Psoas muscle (tissue), 8 donors: ENCODE data around the gene BMP6. TPM values are rescaled to one million over a fixed set of nuclear protein-coding genes. Genes with fewer than 3 reads are reported as not detected.

Experiments
- ATAC-seq, 4 donors: fragments of 200-7000 bp; cut with Tn5 transposase; one replicate each; pipeline ENCODE4 v1.9.1; 2020; ENCODE audit warnings: moderate library complexity in 3 of 4, mild to moderate bottlenecking in 2 of 4
- DNase-seq, 2 donors: peaks; one replicate each; pipeline ENCODE4 v3.0.0-alpha.2; 2020
- H3K27ac ChIP-seq: fragments of 200-600 bp; one replicate; pipeline ENCODE4 v1.8.0; 2022
- H3K27me3 ChIP-seq, 3 donors: fragments of 200-600 bp in 1 of 3; one replicate each; pipeline versions ENCODE4 v1.6.1 to v1.8.0; 2013 to 2022; ENCODE audit warnings: low read length in 2 of 3, mild to moderate bottlenecking in 2 of 3, moderate library complexity in 1 of 3; ENCODE audit not compliant: insufficient read depth in 3 of 3
- H3K36me3 ChIP-seq, 2 donors: fragments of 200-600 bp in 1 of 2; one replicate each; pipeline versions ENCODE4 v1.6.1 to v1.8.0; 2013 to 2022; ENCODE audit warnings: low read depth in 1 of 2, mild to moderate bottlenecking in 1 of 2, moderate library complexity in 1 of 2; ENCODE audit not compliant: insufficient read depth in 1 of 2
- H3K4me1 ChIP-seq: fragments of 200-600 bp; one replicate; pipeline ENCODE4 v1.8.0; 2022
- H3K4me3 ChIP-seq: fragments of 200-600 bp; one replicate; pipeline ENCODE4 v1.8.0; 2022; ENCODE audit warnings: mild to moderate bottlenecking
- H3K9me3 ChIP-seq: fragments of 200-600 bp; one replicate; pipeline ENCODE4 v1.8.0; 2022
- WGBS, 3 donors: extraction: QIAGEN DNeasy Blood & Tissue Kit; methylation state at CpG; one replicate each; pipeline versions ENCODE4 v1.1.6 to v1.1.7; 2013; 5-methylcytosine and 5-hydroxymethylcytosine counted together
- intact Hi-C, 2 donors: fragments of 100-400 bp; cut with DNase I; formaldehyde crosslinking; loops; one replicate each; pipeline versions ENCODE4 v1.11.0 to v1.14.2; 2022
- polyA plus RNA-seq, 3 donors: library from polyadenylated mRNA; stranded (reverse); fragments of 200-250 nt; gene quantifications; one replicate each; pipeline ENCODE4 v1.2.3, GENCODE V29; 2013
- total RNA-seq, 4 donors: library from RNA; stranded (reverse); fragmentation: NEBNext Ultra II Directional in 2 of 4; extraction: Animal tissue kit (Norgen Biotek cat#: 25700) in 2 of 4; gene quantifications; one replicate each; pipeline versions ENCODE4 v1.2.1 to v1.2.4, GENCODE V29; 2021 to 2023
- TF ChIP-seq, protein P1 (sequence below): fragments of 200-600 bp; IDR thresholded peaks from one replicate; pipeline ENCODE4 v1.8.0; 2022; ENCODE audit warnings: antibody characterized with exemption
- donor health status: healthy with polysubstance abuse.
- donor health status: DM: no; HTN: no; CAD: no; lungs with moderate emphysema.
- donor health status: Bipolar disorder and iron deficiency.
- donor health status: healthy.
- donor health status: DM: yes; HTN: yes; CAD: no.
- donor health status: DM: no; HTN: no; CAD: no.
- donor health status: DM: no; HTN: no; CAD: no.
- donor health status: DM: yes; HTN: yes; CAD: no.

BMP6 gene
- total and polyA plus RNA-seq, 7 donors, result 0.96 to 4.9 (median 3.4) TPM

DNA sequence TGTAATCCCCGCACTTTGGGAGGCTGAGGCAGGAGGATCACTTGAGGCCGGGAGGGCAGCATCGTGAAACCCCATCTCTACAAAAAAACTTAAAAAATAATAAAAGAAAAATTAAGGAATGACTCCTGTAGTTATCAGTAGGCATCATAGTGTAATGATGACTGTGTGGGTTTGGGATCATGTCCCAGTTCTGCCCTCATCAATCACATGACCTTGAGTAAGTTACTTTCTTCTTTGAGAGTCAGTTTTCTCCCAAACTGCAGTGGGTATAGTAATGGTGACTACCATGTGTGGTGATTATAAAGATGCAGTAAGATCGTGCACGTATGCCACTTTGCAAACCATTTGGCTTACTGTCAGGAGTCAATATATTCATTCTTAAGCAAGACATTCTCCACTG, 95.5 kb downstream of the BMP6 start:
- TF ChIP-seq, protein P1, sequence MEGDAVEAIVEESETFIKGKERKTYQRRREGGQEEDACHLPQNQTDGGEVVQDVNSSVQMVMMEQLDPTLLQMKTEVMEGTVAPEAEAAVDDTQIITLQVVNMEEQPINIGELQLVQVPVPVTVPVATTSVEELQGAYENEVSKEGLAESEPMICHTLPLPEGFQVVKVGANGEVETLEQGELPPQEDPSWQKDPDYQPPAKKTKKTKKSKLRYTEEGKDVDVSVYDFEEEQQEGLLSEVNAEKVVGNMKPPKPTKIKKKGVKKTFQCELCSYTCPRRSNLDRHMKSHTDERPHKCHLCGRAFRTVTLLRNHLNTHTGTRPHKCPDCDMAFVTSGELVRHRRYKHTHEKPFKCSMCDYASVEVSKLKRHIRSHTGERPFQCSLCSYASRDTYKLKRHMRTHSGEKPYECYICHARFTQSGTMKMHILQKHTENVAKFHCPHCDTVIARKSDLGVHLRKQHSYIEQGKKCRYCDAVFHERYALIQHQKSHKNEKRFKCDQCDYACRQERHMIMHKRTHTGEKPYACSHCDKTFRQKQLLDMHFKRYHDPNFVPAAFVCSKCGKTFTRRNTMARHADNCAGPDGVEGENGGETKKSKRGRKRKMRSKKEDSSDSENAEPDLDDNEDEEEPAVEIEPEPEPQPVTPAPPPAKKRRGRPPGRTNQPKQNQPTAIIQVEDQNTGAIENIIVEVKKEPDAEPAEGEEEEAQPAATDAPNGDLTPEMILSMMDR, result no peak
- Histone ChIP-seq H3K4me3 (no peak overlapping the region), H3K9me3 (no peaks in the 10 kb centered on the region), H3K36me3 (no peaks in the 10 kb centered on the region), H3K4me1 (no peaks in the 10 kb centered on the region), H3K27ac (no peak overlapping the region), H3K27me3 (peaks cover 0 to 2% (median 0%) of the 10 kb centered on the region in 3 donors)
- no peak for DNase-seq
- intact Hi-C loops, result no loop called here
- WGBS, 3 donors, result 96% methylated on average over 5 of the region's 5 CpGs
- no peak for ATAC-seq

DNA sequence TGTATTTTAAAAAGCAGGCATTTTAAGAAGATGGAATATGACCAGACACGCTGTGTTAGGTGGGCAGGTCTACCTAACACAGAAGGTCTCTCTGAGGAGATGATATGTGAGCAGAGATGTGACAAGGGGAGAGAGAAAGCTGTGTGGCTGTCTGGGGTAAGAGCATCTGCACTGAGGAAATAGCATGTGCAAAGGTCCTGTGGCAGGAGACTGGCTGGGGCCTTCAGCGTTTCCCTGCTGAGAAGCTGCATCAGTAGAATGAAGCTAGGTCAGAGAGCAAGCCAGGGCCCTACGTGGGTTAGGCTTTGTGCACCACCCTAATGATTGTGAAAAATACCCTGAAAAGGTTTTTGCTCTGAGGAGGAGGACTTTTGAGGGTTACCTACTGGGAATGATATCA, 97.7 kb downstream of the BMP6 start:
- Histone ChIP-seq H3K27ac (no peak overlapping the region), H3K36me3 (no peaks in the 10 kb centered on the region), H3K9me3 (no peaks in the 10 kb centered on the region), H3K4me1 (no peaks in the 10 kb centered on the region), H3K4me3 (no peak overlapping the region), H3K27me3 (peaks cover 0 to 2% (median 0%) of the 10 kb centered on the region in 3 donors)
- DNase-seq (no peak), ATAC-seq (no peak)
- TF ChIP-seq, protein P1, result no peak
- intact Hi-C loops, result no loop called here
- 94 to 98% (median 96%) methylated on average over 3 of the region's 3 CpGs for WGBS, 3 donors

GRCh38 chr6:7825986-7826385, 100.1 kb downstream of the BMP6 start:
- DNase-seq, result no peak
- peaks cover 0 to 2% (median 0%) of the 10 kb centered on the region in 3 donors for H3K27me3 ChIP-seq
- 87 to 95% (median 92%) methylated on average over 5 of the region's 5 CpGs for WGBS, 3 donors
- no peak overlapping the region for H3K27ac ChIP-seq
- no peak overlapping the region for H3K4me3 ChIP-seq
- TF ChIP-seq, protein P1, result no peak
- intact Hi-C loops, result no loop called here
- H3K4me1 ChIP-seq, result no peaks in the 10 kb centered on the region
- no peak for ATAC-seq
- H3K9me3 ChIP-seq, result no peaks in the 10 kb centered on the region
- no peaks in the 10 kb centered on the region for H3K36me3 ChIP-seq

GRCh38 chr6:7827142-7827541, 101.2 kb downstream of the BMP6 start:
- ATAC-seq, result no peak

GRCh38 chr6:7828124-7828523, 102.2 kb downstream of the BMP6 start:
- Histone ChIP-seq H3K27ac (no peak overlapping the region), H3K36me3 (no peaks in the 10 kb centered on the region), H3K27me3 (no peaks in the 10 kb centered on the region), H3K9me3 (no peaks in the 10 kb centered on the region), H3K4me3 (no peak overlapping the region), H3K4me1 (no peaks in the 10 kb centered on the region)
- DNase-seq (no peak), ATAC-seq (no peak)
- intact Hi-C loops, result no loop called here
- TF ChIP-seq, protein P1, result no peak
- 39 to 70% (median 52%) methylated on average over 5 of the region's 5 CpGs for WGBS, 3 donors

More at GRCh38 chr6:7827142-7827541, 101.2 kb downstream of the BMP6 start:
- DNase-seq, result no peak
- Histone ChIP-seq H3K27ac (no peak overlapping the region), H3K36me3 (no peaks in the 10 kb centered on the region), H3K27me3 (peaks cover 0 to 1% (median 0%) of the 10 kb centered on the region in 3 donors), H3K4me1 (no peaks in the 10 kb centered on the region), H3K4me3 (no peak overlapping the region), H3K9me3 (no peaks in the 10 kb centered on the region)
- TF ChIP-seq, protein P1, result no peak
- WGBS, 3 donors, result 52 to 59% (median 59%) methylated on average over 7 of the region's 7 CpGs
- intact Hi-C loops, result no loop called here
